GM06990 (cell line): ENCODE results near the gene MTRF1L.
A peak's percentile ranks its signal among the peaks of the same experiment; 100 is the strongest.
"Not testable (repeated sequence)": the region's sequence is repeated elsewhere in the genome, so short reads cannot be mapped to it uniquely, and the experiment has no call there.

ENCODE experiments used
- DNase-seq: peaks from one replicate; pipeline ENCODE4 v3.0.0-alpha.2; 2011; ENCODE audit not compliant: insufficient read length; ENCODE audit errors: extremely low read depth
- H3K27me3 ChIP-seq: replicated peaks from 2 replicates; pipeline ENCODE4 v1.6.0; 2011; ENCODE audit warnings: low read length; ENCODE audit not compliant: control insufficient read depth, insufficient read depth
- H3K36me3 ChIP-seq: 2 replicates; pipeline ENCODE4 v1.5.1; 2011; ENCODE audit warnings: low read length; ENCODE audit not compliant: control insufficient read depth, insufficient read depth
- H3K4me3 ChIP-seq: replicated peaks from 2 replicates; pipeline ENCODE4 v1.5.1; 2011; ENCODE audit warnings: low read depth, mild to moderate bottlenecking, control low read depth, low read length
- TF ChIP-seq, protein P1 (sequence below): IDR thresholded peaks from 2 replicates; pipeline ENCODE4 v1.5.1; 2011; ENCODE audit warnings: low read length, control low read depth, mild to moderate bottlenecking, inconsistent platforms; ENCODE audit not compliant: insufficient read depth, poor library complexity, severe bottlenecking

The MTRF1L gene

DNA sequence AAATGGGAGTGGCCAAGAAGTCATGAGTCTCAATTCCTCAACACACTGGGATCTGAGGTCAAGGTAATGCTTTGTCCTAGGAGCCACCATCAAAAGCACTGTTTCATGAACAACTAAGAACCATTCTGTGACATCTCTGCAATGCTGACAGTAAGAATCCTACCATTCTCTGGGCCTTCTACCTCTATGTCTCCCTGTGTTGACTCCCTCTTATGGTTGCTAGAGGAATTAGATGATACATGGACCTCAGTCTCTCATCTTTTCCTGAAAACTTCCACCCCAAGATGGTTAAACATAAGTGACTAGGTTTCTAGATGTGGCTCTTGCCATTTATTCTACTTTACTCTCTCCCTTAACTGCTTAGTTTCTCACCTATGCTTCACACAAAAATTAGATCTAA lies 9.1 kb downstream of the MTRF1L start:
- no peak for DNase-seq
- Histone ChIP-seq H3K27me3 (no peaks in the 10 kb centered on the region), H3K36me3 (peaks cover 4% of the 10 kb centered on the region), H3K4me3 (no peak overlapping the region)
- TF ChIP-seq, protein P1, sequence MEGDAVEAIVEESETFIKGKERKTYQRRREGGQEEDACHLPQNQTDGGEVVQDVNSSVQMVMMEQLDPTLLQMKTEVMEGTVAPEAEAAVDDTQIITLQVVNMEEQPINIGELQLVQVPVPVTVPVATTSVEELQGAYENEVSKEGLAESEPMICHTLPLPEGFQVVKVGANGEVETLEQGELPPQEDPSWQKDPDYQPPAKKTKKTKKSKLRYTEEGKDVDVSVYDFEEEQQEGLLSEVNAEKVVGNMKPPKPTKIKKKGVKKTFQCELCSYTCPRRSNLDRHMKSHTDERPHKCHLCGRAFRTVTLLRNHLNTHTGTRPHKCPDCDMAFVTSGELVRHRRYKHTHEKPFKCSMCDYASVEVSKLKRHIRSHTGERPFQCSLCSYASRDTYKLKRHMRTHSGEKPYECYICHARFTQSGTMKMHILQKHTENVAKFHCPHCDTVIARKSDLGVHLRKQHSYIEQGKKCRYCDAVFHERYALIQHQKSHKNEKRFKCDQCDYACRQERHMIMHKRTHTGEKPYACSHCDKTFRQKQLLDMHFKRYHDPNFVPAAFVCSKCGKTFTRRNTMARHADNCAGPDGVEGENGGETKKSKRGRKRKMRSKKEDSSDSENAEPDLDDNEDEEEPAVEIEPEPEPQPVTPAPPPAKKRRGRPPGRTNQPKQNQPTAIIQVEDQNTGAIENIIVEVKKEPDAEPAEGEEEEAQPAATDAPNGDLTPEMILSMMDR: peak; percentile 11

DNA sequence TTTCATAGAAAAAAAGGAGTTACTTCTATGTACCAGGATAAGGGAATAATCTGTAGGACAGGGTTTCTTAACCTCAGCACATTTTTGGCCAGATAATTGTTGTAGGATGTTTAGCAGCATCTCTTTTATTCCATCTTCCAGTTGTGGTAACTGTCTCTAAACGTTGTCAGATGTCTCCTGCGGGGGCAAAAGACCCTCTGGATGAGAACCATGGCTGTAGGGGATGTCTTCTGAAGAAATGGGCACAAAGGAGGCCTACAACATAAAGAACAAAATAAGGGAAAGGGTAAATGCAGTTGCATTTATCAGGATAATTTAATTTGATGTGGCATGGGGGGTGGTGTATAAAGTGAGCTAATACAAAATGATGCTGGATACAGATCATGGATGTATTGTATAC lies 15.5 kb downstream of the MTRF1L start:
- H3K36me3 ChIP-seq: peaks cover under 1% of the 10 kb centered on the region; the same call in 1 of the 2 replicates
- H3K4me3 ChIP-seq: no peak overlapping the region
- TF ChIP-seq, protein P1: no peak
- H3K27me3 ChIP-seq: no peaks in the 10 kb centered on the region
- no peak for DNase-seq

DNA sequence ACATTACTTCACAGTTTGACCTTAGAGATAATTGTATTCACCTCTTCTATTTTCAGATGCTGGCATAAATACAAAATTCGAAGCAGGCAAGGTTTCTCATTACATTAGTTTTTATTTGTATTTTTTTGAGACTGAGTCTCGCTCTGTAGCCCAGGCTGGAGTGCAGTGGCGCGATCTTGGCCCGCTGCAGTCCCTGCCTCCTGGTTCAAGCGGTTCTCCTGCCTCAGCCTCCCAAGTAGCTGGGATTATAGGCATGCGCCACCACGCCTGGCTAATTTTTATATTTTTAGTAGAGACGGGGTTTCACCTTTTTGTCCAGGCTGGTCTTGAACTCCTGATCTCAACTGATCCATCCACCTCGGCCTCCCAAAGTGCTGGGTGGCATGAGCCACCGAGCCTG lies 17.2 kb downstream of the MTRF1L start:
- H3K36me3 ChIP-seq, H3K27me3 ChIP-seq, DNase-seq: not testable (repeated sequence)
- peak overlapping the region; percentile 75 for H3K4me3 ChIP-seq

DNA sequence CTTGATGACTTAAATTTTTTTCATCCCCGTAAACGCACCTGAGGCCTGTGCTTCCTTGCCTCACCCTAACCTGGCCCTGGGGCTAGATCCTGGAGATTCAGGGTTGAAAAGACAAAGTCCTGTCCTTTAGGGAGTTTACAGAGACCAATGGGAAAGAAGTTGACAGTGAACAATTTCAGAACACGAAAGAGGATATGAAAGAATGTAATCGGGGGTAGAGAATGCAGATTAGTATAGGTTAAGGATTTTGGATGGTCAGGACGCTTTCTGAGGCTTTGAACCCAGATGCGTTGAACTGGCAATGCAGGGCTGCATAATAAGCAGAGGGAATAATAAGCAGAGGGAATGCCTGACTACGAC lies 18.0 kb downstream of the MTRF1L start:
- TF ChIP-seq, protein P1: no peak
- Histone ChIP-seq H3K27me3 (no peaks in the 10 kb centered on the region), H3K4me3 (peak overlapping the region; percentile 75), H3K36me3 (no peaks in the 10 kb centered on the region)
- peak; percentile 41 for DNase-seq

DNA sequence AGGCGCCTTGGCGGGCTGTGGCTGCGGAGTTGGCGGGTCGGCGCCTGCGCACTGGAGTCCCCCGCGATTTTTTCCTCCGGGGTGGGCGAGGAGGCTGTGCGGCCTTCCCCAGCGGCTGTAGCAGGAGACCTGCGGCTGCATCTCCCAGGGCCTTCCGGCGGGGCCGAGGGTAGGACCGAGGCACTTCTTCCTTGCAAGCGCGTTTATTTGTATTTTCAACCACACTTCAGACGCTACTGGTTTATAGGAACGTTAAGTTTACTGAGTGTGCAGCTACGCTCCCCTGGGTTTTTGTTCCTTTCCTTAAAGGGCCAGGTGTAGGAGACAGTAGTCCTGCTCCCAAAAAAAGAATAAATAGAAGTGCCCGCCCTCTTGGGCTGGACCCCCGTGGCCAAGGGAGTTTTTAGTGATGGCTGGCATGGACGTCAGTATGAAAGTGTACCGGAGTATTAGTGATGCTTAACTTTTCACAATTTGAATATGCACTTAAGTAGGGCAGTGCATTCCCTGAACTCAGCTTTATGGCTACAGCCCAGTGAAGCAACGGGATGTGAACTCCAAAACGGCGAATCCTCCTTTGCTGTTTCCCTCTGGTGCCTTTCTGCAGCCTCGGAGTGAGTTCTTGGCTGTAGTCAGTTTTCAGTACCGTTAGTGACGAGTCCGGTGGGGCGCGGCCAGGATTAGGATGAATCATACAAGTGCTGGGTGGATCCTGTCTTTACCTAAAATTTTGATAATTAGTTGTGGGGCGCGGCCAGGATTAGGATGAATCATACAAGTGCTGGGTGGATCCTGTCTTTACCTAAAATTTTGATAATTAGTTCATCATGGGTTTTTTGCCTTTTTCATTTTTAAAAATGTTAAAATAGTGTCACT lies 18.6 kb downstream of the MTRF1L start:
- DNase-seq: peak; percentile 41
- Histone ChIP-seq H3K27me3 (no peaks in the 10 kb centered on the region), H3K36me3 (no peaks in the 10 kb centered on the region), H3K4me3 (peak overlapping the region; percentile 75)
- TF ChIP-seq, protein P1: no peak

DNA sequence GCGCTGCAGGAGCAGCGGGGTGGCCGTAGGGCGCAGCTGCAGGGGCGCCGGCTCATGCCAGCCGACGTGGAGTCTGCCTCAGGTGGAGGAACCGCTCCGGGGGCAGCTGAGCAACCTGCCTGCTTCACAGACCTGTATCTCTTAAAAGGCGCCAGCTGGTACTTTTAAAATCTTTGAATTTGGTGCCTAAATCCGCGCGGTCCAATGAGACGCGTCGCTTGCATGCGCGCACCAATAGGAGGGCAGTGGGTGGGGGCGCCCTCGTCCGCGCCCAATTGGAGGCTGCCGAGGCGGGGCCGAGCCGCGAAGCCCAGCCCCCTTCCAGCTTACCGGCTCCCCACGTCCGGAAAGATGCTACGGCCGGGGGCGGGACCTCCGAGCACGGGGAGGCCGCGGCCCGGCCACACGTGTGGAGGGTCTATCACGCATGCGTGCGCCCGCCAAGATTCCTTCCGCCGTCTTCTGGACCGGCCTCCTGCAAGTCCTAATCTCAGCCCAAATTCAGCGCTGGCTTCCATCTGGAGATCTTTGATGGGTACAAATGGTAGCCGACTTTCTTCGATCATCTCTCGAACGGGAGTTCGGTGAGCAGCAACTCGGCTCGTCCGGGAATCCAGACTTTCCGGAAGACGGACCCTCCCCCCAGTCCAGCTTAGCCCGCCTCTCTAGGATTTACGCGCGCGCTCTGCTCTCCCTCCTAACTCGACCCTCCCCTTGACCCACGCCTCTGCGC lies 19.4 kb downstream of the MTRF1L start, which contains the start of gene FBXO5:
Gene FBXO5 (minus strand): TSS at position 138 of the 733 bp plus-strand sequence. CDS start 82 bp downstream, at position 56.
- TF ChIP-seq, protein P1: no peak
- no peaks in the 10 kb centered on the region for H3K36me3 ChIP-seq
- H3K27me3 ChIP-seq: no peaks in the 10 kb centered on the region

More for the DNA sequence above, 19.4 kb downstream of the MTRF1L start, which contains the start of gene FBXO5:
- peak; percentile 99 for DNase-seq
- H3K4me3 ChIP-seq: peak within 1 kb of the TSS; percentile 88
